Measurements from ENCODE around the gene MTHFD2L.

The MTHFD2L gene

GRCh38 chr4:74304095-74304625 lies 146.2 kb downstream of the MTHFD2L start:
- Histone ChIP-seq H3K79me2 (ENCODE audit: insufficient read depth, low read depth) (no peaks in the 10 kb centered on the region), H3K9ac (no peak overlapping the region), H3K4me1 (ENCODE audit: low read depth, poor library complexity, severe bottlenecking) (peaks cover 8% of the 10 kb centered on the region), H3K4me2 (no peak overlapping the region), H3K36me3 (ENCODE audit: insufficient read depth) (no peaks in the 10 kb centered on the region), H3K4me3 (IDR thresholded peaks at IDR 0.05; ENCODE audit: insufficient read depth, low read depth, low read length) (no peak overlapping the region), H2AFZ (ENCODE audit: low read depth) (no peak overlapping the region), H4K20me1 (ENCODE audit: insufficient read depth) (no peaks in the 10 kb centered on the region), H3K27ac (no peak overlapping the region), H3K27me3 (ENCODE audit: insufficient read depth, low read depth) (no peaks in the 10 kb centered on the region)
- TF ChIP-seq CTCF (conservative IDR thresholded peaks at IDR 0.05; ENCODE audit: low read depth, low read length), result no peak

GRCh38 chr4:74305000-74305399 lies 147.1 kb downstream of the MTHFD2L start:
- Histone ChIP-seq H3K27me3 (ENCODE audit: insufficient read depth, low read depth) (no peaks in the 10 kb centered on the region), H3K9ac (no peak overlapping the region), H3K4me1 (ENCODE audit: low read depth, poor library complexity, severe bottlenecking) (peaks cover 8% of the 10 kb centered on the region), H3K4me3 (IDR thresholded peaks at IDR 0.05; ENCODE audit: insufficient read depth, low read depth, low read length) (no peak overlapping the region), H3K4me2 (no peak overlapping the region), H3K27ac (no peak overlapping the region), H4K20me1 (ENCODE audit: insufficient read depth) (no peaks in the 10 kb centered on the region), H3K36me3 (ENCODE audit: insufficient read depth) (no peaks in the 10 kb centered on the region), H3K79me2 (ENCODE audit: insufficient read depth, low read depth) (no peaks in the 10 kb centered on the region), H2AFZ (ENCODE audit: low read depth) (no peak overlapping the region)
- no peak for TF ChIP-seq CTCF (conservative IDR thresholded peaks at IDR 0.05; ENCODE audit: low read depth, low read length)

GRCh38 chr4:74307170-74307569 lies 149.3 kb downstream of the MTHFD2L start:
- no peaks in the 10 kb centered on the region for H4K20me1 ChIP-seq (ENCODE audit: insufficient read depth)
- no peaks in the 10 kb centered on the region for H3K36me3 ChIP-seq (ENCODE audit: insufficient read depth)
- H3K27me3 ChIP-seq (ENCODE audit: insufficient read depth, low read depth), result no peaks in the 10 kb centered on the region
- H2AFZ ChIP-seq (ENCODE audit: low read depth), result no peak overlapping the region
- no peak overlapping the region for H3K9ac ChIP-seq
- H3K4me3 ChIP-seq (IDR thresholded peaks at IDR 0.05; ENCODE audit: insufficient read depth, low read depth, low read length), result no peak overlapping the region
- H3K4me2 ChIP-seq, result no peak overlapping the region
- no peaks in the 10 kb centered on the region for H3K79me2 ChIP-seq (ENCODE audit: insufficient read depth, low read depth)
- peaks cover 8% of the 10 kb centered on the region for H3K4me1 ChIP-seq (ENCODE audit: low read depth, poor library complexity, severe bottlenecking)
- no peak overlapping the region for H3K27ac ChIP-seq
- TF ChIP-seq CTCF (conservative IDR thresholded peaks at IDR 0.05; ENCODE audit: low read depth, low read length), result no peak

GRCh38 chr4:74308215-74308614 lies 150.3 kb downstream of the MTHFD2L start, which contains the start of gene EPGN:
Gene EPGN, plus strand, starts transcription at chr4:74308470. Its CDS starts 64 bp downstream, at chr4:74308534.
- Histone ChIP-seq H3K27ac (no peak within 1 kb of the TSS), H3K36me3 (ENCODE audit: insufficient read depth) (no peaks in the 10 kb centered on the region), H3K4me3 (IDR thresholded peaks at IDR 0.05; ENCODE audit: insufficient read depth, low read depth, low read length) (no peak within 1 kb of the TSS), H3K4me1 (ENCODE audit: low read depth, poor library complexity, severe bottlenecking) (peaks cover 8% of the 10 kb centered on the region), H2AFZ (ENCODE audit: low read depth) (no peak within 1 kb of the TSS), H3K79me2 (ENCODE audit: insufficient read depth, low read depth) (no peaks in the 10 kb centered on the region), H3K27me3 (ENCODE audit: insufficient read depth, low read depth) (no peaks in the 10 kb centered on the region), H3K4me2 (no peak within 1 kb of the TSS), H3K9ac (no peak within 1 kb of the TSS), H4K20me1 (ENCODE audit: insufficient read depth) (no peaks in the 10 kb centered on the region)
- no peak for TF ChIP-seq CTCF (conservative IDR thresholded peaks at IDR 0.05; ENCODE audit: low read depth, low read length)
